GM19099 (cell line): ENCODE results near the gene MEAK7.

ENCODE experiments used
- POLR2A ChIP-seq: IDR thresholded peaks from 3 replicates; pipeline ENCODE4 v1.6.1; 2011; ENCODE audit warnings: low read depth; ENCODE audit not compliant: insufficient read length; ENCODE audit errors: extremely low read depth

MEAK7 gene

DNA sequence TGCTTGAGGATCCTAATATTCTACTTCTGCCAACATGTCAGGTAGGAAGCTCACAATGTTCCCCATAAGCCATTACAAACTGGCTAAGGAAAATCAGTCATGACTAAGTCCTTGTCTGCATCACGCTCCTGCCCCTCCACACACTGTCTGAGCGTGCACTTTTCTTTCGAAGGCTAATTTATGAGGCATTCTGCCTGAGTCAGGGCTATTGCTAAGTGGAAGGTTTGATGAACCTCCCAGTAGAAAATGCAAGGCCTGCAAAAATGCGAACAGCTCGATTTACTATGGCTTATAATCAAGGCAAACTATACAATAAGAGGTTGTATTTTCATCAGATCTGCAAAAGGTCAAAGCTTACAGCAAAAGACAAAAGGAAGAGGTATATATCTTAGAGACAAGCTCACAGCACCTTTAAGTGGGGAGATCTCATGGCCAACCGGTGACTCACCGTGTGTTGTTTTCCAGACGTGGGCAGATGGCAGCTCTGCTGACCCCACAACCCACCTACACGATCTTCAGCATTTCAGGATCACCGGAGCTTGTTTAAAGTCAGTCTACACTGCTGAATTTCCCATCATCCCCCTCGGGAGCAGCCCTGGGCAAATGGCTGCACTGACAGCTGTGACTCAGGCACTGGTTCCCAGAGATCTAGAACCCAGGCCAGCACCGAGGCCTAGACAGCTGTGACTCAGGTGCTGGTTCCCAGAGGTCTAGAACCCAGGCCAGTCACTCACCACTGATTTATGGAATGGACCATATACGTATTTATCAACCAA is 26.1 kb downstream of the MEAK7 start:
- no peak for TF ChIP-seq POLR2A

DNA sequence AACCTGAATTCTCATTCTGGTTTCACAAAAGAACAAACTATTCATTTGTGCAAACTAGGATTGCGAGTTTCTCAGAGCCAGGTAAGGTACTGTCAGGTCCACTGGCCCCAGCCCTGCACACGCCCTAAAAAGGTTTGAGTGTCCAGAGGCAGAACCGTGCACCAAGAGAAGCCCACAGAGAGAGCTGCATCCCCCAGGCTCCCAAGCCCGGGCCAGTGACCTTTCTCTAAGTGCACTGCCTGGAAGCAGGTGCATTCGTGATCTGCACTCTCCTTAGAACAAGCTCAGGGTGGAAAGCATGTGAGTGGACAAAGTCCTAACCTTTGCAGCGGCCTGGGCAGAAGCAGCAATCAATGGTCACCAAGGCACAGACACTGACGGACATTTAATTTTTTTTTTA is 26.8 kb downstream of the MEAK7 start:
- no peak for TF ChIP-seq POLR2A

DNA sequence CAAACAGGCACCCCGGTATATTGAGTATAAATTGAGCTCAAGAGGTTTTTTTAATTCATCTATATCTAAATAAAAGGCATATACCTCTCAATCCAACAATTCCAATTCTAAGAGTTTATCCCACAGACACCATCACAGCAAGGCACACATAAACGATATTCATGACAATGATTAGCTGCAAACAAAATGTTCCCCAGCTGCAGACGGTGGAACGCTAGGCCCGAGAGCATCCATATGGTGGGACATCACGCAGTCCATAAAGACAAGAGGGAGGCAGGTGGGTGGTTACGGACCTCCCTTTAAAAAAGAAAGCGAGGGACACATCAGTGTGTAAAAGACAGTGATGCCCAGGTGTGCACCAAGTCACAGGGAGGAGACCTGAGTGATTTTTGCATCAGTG is 28.1 kb downstream of the MEAK7 start:
- TF ChIP-seq POLR2A = no peak

DNA sequence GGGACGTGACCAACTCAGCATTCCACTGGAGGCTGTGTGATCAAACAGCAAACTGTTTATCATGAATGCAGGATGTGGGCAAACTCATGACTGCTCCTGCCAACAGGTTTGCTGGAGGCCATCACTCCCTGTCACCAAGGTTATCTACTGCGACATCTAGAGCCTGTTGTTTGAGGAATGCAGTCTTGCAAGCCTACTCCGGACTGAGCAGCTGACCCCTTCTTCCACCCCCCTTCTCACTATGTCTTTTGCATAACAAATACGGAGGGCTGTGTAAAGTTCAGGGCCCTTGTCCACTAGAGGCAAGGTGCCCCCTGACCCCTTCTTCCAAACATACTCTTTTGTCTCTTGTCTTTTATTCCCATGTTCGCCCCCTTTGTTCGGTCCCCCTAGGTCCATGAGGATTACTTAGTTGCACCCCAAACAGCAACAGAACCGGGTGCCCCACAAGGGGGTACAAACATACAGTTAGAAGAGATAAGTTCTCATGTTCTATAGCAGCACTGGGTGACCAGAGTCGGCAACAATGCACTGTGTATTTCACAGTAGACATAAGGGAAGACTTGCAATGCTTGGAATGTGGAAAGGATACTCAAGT is 28.7 kb downstream of the MEAK7 start:
- TF ChIP-seq POLR2A = no peak

GRCh38 chr16:84471966-84472365 is 32.5 kb downstream of the MEAK7 start:
- no peak for TF ChIP-seq POLR2A

- no peak for TF ChIP-seq POLR2A
Measured at GRCh38 chr16:84471316-84471715, 33.1 kb downstream of the MEAK7 start.

DNA sequence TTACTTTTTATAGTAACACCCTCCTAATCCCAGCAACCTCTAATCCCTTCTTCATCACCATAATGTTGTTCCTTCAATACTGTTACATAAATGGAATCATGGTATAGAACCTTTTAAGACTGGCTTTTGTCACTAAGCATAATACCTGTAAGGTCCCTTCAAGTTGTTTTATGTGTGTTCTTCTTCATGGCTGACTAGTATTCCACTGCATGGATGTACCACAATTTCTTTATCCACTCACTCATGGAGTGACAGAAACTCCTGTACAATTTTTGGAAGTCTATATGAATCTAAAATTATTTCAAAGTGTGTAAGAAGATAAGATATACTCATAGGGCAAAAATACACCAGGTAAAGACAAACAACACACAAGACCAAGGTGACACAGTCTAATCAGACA is 36.8 kb downstream of the MEAK7 start:
- no peak for TF ChIP-seq POLR2A

GRCh38 chr16:84467256-84467655 is 37.2 kb downstream of the MEAK7 start:
- no peak for TF ChIP-seq POLR2A

- TF ChIP-seq POLR2A = no peak
Measured at GRCh38 chr16:84466692-84467091, 37.8 kb downstream of the MEAK7 start.

DNA sequence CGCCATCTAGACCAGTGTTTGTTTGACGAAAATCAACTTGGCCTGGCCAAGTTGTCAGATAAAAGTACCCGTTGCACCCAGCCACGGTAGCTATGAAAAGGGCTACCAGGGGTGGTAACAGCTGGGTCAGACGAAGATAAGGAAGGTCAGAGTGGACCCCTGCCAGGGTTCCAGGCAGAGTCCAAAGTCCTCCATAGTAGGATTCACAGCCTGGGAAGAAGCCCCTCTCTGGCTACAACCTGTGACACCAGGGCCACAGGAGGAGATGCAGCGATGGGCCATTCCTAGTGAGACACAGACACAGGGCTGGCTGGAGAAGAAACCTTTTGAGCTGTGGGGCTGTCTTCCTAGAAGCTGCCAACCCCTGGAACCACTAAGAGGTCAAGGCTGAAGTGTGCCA is 39.3 kb downstream of the MEAK7 start:
- no peak for TF ChIP-seq POLR2A

GRCh38 chr16:84464116-84464515 is 40.3 kb downstream of the MEAK7 start:
- no peak for TF ChIP-seq POLR2A

DNA sequence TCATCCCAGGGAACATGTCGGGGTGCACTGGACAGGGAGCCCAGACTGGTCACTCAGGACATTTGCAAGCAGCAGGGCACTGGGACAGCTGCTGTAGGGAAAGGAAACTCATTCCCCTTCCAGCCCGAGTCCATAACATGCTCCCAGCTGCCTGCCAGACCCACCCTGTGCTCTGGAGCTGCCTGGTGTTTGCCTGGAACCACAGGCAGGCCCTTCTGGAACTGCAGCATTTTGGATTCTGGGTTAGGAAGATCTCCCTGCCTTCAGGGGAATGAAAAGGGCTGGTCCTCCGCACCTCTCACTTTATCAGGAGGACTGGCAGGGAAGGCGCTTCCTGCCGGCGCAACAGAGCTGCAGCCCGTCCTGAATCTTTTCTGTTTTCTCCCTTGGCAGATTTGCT is 41.2 kb downstream of the MEAK7 start:
- no peak for TF ChIP-seq POLR2A

GRCh38 chr16:84462296-84463210 is 41.9 kb downstream of the MEAK7 start:
- no peak for TF ChIP-seq POLR2A

- no peak for TF ChIP-seq POLR2A
Measured at GRCh38 chr16:84461413-84462295, 42.8 kb downstream of the MEAK7 start.

DNA sequence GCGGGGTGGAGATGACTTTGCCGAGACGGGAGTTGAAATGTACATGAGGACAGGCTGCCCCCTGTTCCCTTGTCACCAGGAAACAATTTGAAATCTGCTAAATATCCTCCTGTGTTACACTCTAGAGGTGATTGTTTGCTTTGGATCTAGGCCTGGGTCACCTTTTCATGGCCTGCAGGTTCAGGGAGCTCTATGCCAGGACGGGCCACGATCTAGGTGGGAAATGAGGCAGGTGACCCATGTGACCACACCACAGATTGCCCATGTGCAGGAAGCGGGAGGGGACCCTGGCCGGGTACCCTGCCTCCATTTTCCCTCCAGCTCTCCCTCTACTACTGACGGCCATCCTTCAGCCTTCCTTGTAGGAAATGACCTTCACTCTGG is 43.4 kb downstream of the MEAK7 start:
- no peak for TF ChIP-seq POLR2A
